WTC11 (cell line): ENCODE data around the gene C11orf65. TPM values are rescaled to one million over a fixed set of nuclear protein-coding genes. Genes with fewer than 3 reads are reported as not detected.

Source experiments
- ATAC-seq: fragments of 200-7000 bp; cut with Tn5 transposase; 2 replicates; pipeline ENCODE4 v1.10.0; 2021; ENCODE audit warnings: mild to moderate bottlenecking, moderate library complexity
- CTCF ChIA-PET: fragments of 300-600 bp; sonication (Branson Sonifier 250); formaldehyde crosslinking; loops from one replicate; lab custom pipeline; 2021; ENCODE audit warnings: antibody characterized with exemption; lab: Charles Lee
- POLR2A ChIA-PET: fragments of 350-600 bp; sonication (Branson Sonifier 250); formaldehyde crosslinking; loops from one replicate; lab custom pipeline; 2021; ENCODE audit warnings: antibody characterized with exemption; lab: Charles Lee
- DNase-seq: peaks from one replicate; pipeline ENCODE4 v3.0.0; 2021; ENCODE audit warnings: low spot score
- H3K27ac Mint-ChIP-seq: 2 replicates; pipeline ENCODE4 v1.8.0; 2021; ENCODE audit warnings: mixed read lengths
- H3K27me3 Mint-ChIP-seq: 2 replicates; pipeline ENCODE4 v1.8.0; 2021; ENCODE audit warnings: low read depth, mild to moderate bottlenecking, moderate library complexity, mixed read lengths
- H3K36me3 Mint-ChIP-seq: 2 replicates; pipeline ENCODE4 v1.8.0; 2021; ENCODE audit warnings: mixed read lengths
- H3K4me1 Mint-ChIP-seq: 2 replicates; pipeline ENCODE4 v1.8.0; 2022; ENCODE audit warnings: mixed read lengths
- H3K4me3 Mint-ChIP-seq: 2 replicates; pipeline ENCODE4 v1.8.0; 2021; ENCODE audit warnings: mild to moderate bottlenecking, moderate library complexity, mixed read lengths
- H3K9me3 Mint-ChIP-seq: 2 replicates; pipeline ENCODE4 v1.8.0; 2021; ENCODE audit warnings: mixed read lengths
- AFF4 ChIP-seq: sonication (generic); formaldehyde crosslinking; IDR thresholded peaks from 2 replicates; pipeline ENCODE4 v1.8.1; 2023; ENCODE audit warnings: mild to moderate bottlenecking, missing genetic modification reagents, borderline replicate concordance
- AR ChIP-seq: fragments of 250-450 bp; sonication (Bioruptor Pico); IDR thresholded peaks from 2 replicates; pipeline ENCODE4 v1.9.0; 2021; ENCODE audit warnings: mild to moderate bottlenecking
- CTCF ChIP-seq: fragments of 200-600 bp; IDR thresholded peaks from 2 replicates; pipeline ENCODE4 v1.8.0; 2022; ENCODE audit warnings: antibody characterized with exemption
- E2F5 ChIP-seq: sonication (generic); formaldehyde crosslinking; IDR thresholded peaks from 2 replicates; pipeline ENCODE4 v1.8.1; 2022; ENCODE audit warnings: mild to moderate bottlenecking, moderate library complexity, missing genetic modification reagents
- ERG ChIP-seq: fragments of 250-450 bp; sonication (Bioruptor Pico); IDR thresholded peaks from 2 replicates; pipeline ENCODE4 v1.8.0; 2021; ENCODE audit warnings: mild to moderate bottlenecking
- FOXP4 ChIP-seq: sonication (generic); formaldehyde crosslinking; IDR thresholded peaks from 2 replicates; pipeline ENCODE4 v1.8.0; 2022; ENCODE audit warnings: mild to moderate bottlenecking, missing genetic modification reagents
- JAZF1 ChIP-seq: fragments of 250-450 bp; sonication (Bioruptor Pico); IDR thresholded peaks from 2 replicates; pipeline ENCODE4 v1.9.0; 2021; ENCODE audit warnings: moderate library complexity, mild to moderate bottlenecking, inconsistent platforms
- NR2C2 ChIP-seq: sonication (generic); formaldehyde crosslinking; IDR thresholded peaks from 2 replicates; pipeline ENCODE4 v1.8.0; 2022; ENCODE audit warnings: mild to moderate bottlenecking, missing genetic modification reagents
- PRDM15 ChIP-seq: sonication (generic); formaldehyde crosslinking; IDR thresholded peaks from 2 replicates; pipeline ENCODE4 v1.8.0; 2022; ENCODE audit warnings: missing genetic modification reagents
- ZBTB43 ChIP-seq: sonication (generic); formaldehyde crosslinking; IDR thresholded peaks from 2 replicates; pipeline ENCODE4 v1.8.1; 2023; ENCODE audit warnings: mild to moderate bottlenecking, missing genetic modification reagents
- ZNF396 ChIP-seq: fragments of 250-450 bp; sonication (Bioruptor Pico); IDR thresholded peaks from 2 replicates; pipeline ENCODE4 v1.8.0; 2021; ENCODE audit warnings: mild to moderate bottlenecking, moderate library complexity, borderline replicate concordance
- total RNA-seq: library from RNA; stranded (reverse); gene quantifications from 3 replicates; pipeline ENCODE4 v1.2.3, GENCODE V29; 2021

The C11orf65 gene
- total RNA-seq, 1 experiment from 2014 or later = 0.83 TPM

- TF ChIP-seq PRDM15 (CRISPR knock-in tag) (no peak), ZNF396 (CRISPR knock-in tag) (no peak), NR2C2 (CRISPR knock-in tag) (no peak)
These were observed 29.4 kb upstream of the C11orf65 start (continued) for GRCh38 chr11:108496643-108497256.

- ATAC-seq (no peak), DNase-seq (no peak)
- no peak overlapping the region for H3K4me3 Mint-ChIP-seq
- ChIA-PET CTCF (no interaction called here), POLR2A (no interaction called here)
- peaks cover 26% of the 10 kb centered on the region for H3K4me1 Mint-ChIP-seq
- no peaks in the 10 kb centered on the region for H3K36me3 Mint-ChIP-seq
- H3K27me3 Mint-ChIP-seq = peaks cover 15% of the 10 kb centered on the region
- H3K9me3 Mint-ChIP-seq = no peaks in the 10 kb centered on the region
- H3K27ac Mint-ChIP-seq = no peak overlapping the region
- TF ChIP-seq JAZF1 (no peak), CTCF (no peak), ZBTB43 (CRISPR knock-in tag) (no peak), FOXP4 (CRISPR knock-in tag) (no peak), PRDM15 (CRISPR knock-in tag) (no peak), AR (CRISPR knock-in tag) (no peak), AFF4 (no peak), E2F5 (no peak), ERG (CRISPR knock-in tag) (no peak)
These were observed 28.0 kb upstream of the C11orf65 start for GRCh38 chr11:108495326-108495725.
